ENCODE measurements around the gene ZNF609.

DNA sequence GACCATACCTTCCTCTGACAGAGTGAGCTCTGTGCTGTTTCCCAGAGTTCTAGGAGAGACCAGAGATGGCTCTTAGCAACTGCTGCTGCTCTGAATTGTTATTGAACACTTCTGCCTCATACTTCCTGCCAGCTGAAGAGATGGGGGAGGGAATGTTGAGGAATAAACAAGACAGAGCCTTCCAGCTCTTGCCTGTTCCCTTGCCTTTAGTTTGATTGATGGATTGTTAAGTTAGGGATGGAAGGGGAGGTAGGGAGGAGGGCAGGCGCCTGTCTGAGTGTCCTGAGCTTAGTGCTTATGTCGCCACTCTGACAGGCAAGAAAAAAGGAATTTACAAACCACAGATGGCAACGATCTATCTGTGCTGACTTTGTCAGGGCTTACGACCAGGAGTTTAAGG is 42.8 kb downstream of the ZNF609 start:
- TF ChIP-seq EZH2 (IDR thresholded peaks at IDR 0.05) = no peak
- TF ChIP-seq POLR2AphosphoS5 (IDR thresholded peaks at IDR 0.05; ENCODE audit: borderline replicate concordance, low read depth, low read length) = no peak
- TF ChIP-seq FOXP2 (optimal IDR thresholded peaks at IDR 0.05; ENCODE audit: control extremely low read depth, extremely low read length, insufficient read depth) = no peak

Measured in SK-N-MC (cell line).